HG02642 (cell line): ENCODE data around the gene ADCY2.
"Not testable (repeated sequence)": the region's sequence is repeated elsewhere in the genome, so short reads cannot be mapped to it uniquely, and the experiment has no call there.

ENCODE experiments used
- ATAC-seq: cut with Tn5 transposase; IDR thresholded peaks from one replicate; pipeline ENCODE4 v1.9.1; 2021; ENCODE audit warnings: mild to moderate bottlenecking; ENCODE audit not compliant: unreplicated experiment, poor library complexity

Gene ADCY2

GRCh38 chr5:7394889-7395431 lies 978 bp upstream of the ADCY2 start:
- no peak for ATAC-seq

DNA sequence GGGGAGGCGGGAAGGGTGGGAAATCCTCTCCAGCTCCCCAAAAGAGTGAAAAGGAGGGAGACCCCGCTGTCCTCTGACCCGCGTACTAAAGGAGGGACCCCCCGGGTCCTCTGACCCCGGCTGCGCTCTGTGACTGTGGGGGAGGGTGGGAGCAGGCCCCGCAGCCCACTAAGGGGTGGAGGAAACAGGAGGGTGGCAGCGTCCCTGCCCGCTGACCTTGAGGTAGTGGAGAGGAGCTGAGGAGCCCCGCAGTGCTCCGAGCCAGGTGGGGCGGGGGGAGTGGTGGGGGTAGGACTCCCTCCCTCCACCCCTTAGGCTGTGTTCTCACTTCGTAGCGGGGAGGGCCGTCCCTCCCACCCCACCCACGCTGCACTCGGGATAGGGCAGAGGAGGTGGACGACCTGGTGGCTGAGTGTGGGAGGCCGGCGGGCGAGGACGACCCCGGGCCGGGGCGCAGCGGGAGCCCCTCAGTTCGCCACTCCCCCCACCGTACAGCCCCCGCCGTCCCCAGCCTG lies 449 bp upstream of the ADCY2 start:
- ATAC-seq = no peak

- ATAC-seq = no peak
Measured at GRCh38 chr5:7396713-7397454, 946 bp downstream of the ADCY2 start.

DNA sequence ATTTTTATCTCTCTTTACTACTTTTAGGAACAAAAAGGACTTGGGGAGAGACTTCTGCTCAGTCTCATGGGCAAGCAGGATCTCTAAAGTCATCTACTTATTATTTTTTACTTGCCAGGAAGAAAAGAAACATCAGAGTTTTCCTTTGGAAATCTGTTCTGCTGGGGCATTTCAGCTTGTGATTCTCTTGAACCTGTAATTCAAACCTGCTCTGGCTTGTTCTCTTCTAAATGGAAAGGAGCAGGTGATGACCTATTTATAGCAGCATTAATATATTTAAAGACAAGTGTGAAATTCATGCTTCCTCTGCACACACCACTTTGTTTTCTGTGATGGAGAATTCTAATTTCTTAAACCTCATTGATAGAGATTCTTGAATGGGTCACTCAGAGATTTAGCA lies 2.0 kb downstream of the ADCY2 start:
- no peak for ATAC-seq

- ATAC-seq = no peak
Measured at GRCh38 chr5:7398596-7399280, 2.8 kb downstream of the ADCY2 start.

GRCh38 chr5:7405277-7405676 lies 9.3 kb downstream of the ADCY2 start:
- no peak for ATAC-seq

GRCh38 chr5:7410936-7411511 lies 15.1 kb downstream of the ADCY2 start:
- no peak for ATAC-seq

GRCh38 chr5:7412409-7412808 lies 16.5 kb downstream of the ADCY2 start:
- ATAC-seq = no peak

- ATAC-seq = no peak
Measured at GRCh38 chr5:7415123-7415522, 19.2 kb downstream of the ADCY2 start.

- ATAC-seq = no peak
Measured at GRCh38 chr5:7415587-7416535, 19.9 kb downstream of the ADCY2 start.

DNA sequence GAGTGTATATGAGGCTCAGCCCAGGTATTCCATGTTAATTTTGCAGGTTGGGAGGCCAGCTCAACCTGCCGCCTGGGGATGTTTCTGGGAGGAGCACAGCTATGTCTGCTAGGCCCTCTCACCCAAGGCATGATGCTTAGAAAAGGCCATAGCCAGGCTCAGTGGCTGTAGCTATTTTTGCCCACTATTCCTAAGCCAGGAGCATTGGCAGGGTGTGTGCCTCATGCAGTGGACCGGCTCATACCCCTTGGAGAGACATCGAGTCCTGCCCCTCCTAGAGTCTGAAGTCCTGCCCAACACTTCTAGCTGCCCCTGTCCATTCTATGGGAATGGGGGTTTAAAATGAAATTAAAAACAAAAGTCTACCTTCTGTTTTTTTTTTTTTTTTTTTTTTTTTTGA lies 22.3 kb downstream of the ADCY2 start:
- ATAC-seq = no peak

DNA sequence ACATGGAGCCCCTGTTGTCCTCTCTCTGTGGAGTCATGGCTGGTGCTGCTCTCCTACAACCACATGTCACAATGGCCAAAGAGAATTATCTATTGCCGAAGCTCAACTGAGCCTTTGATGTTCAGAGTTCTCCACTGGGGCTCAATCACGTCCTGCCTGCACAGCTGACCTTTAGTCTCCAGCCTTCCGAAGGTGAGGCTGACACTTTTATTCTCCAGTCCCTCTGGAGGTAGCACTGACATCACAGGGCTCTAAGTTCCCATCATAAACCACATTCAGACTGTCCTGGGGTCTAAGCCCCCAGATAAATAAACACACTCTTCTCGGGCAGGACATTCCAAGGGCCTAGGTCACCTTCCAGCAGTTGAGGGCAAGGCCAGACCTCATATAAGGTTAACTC lies 23.4 kb downstream of the ADCY2 start:
- no peak for ATAC-seq

DNA sequence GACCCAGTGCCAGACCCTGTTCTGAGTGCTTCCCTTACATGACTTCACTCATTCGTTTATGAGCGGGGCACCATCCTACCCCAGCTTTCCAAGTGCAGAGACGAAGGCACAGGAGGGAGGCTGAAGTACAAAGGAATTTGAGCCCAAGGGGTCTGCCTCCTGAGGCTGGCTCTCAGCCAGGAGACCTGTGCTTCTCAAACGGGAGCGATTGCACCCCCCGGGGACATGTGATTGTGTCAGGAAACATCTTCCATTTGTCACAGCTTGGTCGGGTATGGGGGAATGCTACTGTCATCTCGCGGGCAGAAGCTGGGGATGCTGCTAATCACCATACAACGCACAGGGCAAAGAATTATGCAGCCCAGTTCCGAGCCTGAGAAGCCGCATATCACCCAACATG lies 23.9 kb downstream of the ADCY2 start:
- ATAC-seq = no peak

DNA sequence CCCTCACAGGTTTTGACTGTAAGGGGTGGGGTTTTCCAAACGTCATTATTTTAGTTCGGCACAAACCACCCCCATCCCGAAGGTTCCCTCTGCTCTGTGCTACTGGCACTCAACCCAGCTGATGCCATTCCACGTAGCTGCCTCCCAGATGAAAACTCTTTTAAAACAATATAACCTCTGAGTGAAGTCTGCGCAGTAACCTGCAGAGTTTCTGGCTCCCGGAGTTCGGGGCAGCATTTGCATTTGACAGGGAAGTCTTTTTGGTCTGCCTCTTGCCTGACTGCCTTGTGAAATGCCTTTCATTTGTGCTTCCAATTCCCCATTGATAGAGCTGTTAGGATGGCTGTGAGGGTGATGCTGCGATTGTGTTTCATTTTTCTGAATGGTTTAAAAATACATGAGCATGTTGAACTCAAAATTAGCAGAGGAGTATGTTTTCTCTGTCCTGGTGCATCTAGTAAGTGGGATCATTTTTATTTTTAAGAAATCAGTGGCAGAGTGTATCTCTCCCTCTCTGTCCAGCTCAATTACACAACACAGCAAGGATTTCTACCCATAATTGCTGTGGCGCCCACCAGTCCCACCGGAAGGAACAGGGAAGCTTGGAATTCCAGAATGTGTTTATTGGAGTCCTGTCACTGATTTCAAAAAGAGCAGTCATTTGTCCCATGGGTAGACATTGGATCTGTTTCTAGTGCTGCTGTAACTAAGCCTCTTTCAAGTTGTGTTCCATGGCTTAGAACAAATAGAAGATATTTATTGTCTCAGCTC lies 24.8 kb downstream of the ADCY2 start:
- no peak for ATAC-seq

DNA sequence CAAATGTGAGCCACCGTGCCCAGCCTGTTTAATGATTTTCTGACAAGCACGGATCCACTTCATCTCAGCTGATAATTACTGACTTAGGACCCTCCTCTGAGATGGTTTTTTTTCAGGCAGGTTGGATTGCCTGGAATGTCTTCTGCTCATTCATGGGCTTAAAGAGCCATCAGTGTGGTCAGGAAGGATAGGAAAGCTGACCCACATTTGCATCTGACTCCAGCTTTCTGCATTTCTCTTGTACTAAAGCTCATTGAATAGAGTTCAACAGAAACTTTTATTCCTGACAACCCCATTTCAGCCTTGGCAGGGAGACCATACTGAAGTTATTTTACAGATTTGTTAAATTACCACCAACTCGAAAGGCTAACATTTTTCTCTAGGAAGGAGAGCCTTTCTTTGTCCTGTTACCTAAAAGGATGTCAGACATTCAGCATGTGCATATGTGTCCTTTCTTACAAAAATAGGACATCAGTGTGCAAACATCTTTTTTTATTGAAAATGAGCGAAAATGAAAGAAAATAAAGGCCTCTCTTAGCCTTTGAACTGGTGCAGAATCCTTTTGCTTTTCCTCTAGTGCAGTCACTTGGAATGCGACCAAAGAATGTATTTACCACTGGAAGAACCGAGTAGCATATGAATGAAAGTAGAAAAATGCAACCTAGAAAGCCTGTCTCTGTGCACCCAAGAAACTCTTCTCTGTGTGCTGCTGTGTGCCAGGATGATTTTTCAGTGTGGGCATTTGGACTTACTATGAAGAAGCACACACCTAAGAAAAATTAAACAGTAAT lies 26.6 kb downstream of the ADCY2 start:
- no peak for ATAC-seq

DNA sequence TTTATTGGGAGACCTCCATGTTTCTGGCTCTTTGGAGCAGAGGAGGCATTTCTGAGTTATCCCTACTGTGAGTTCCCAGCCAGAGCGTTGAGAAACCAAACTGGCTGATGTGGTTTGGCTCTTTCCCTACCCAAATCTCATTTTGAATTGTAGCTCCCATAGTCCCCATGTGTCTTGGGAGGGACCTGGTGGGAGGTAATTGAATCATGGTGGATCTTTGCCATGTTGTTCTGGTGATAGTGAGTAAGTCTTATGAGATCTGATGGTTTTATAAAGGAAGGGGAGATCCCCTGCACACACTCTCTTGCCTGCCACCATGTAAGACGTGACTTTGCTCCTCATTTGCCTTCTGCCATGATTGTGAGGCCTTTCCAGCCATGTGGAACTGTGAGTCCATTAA lies 27.3 kb downstream of the ADCY2 start:
- ATAC-seq = not testable (repeated sequence)

GRCh38 chr5:7425830-7426229 lies 29.9 kb downstream of the ADCY2 start:
- no peak for ATAC-seq

- ATAC-seq = no peak
Measured at GRCh38 chr5:7426284-7426683, 30.3 kb downstream of the ADCY2 start.

- ATAC-seq = no peak
Measured at GRCh38 chr5:7434914-7435313, 39.0 kb downstream of the ADCY2 start.
